ENCODE data around the gene CCDC68. TPM values are rescaled to one million over a fixed set of nuclear protein-coding genes. Genes with fewer than 3 reads are reported as not detected.
"Not testable (repeated sequence)": the region's sequence is repeated elsewhere in the genome, so short reads cannot be mapped to it uniquely, and the experiment has no call there.

Gene CCDC68
- total RNA-seq, 2 donors from 2014 or later, result not detected

DNA sequence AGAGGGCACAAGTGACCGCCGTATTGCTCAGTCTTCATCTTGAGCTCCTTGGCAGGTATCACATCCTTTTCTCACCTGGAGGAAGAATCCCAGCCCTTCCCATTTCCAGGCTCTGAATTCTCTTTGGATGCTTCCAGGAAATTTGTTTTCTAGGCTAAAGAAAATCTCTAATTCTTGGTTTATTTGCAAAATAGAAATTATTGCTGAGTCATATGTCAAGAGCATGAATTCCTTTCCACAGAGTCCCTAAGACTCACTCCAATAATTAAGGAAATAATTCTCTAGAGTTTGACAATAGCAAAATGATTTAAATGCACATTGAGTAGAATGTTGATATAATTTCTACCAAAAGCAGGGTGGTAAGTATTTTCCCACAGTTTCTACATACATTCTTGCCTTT, 16.3 kb upstream of the CCDC68 start:
- no peaks in the 10 kb centered on the region for H3K9me3 ChIP-seq (ENCODE audit: control insufficient read depth, low read length, poor library complexity, severe bottlenecking)
- Mint-ChIP-seq H3K27ac (no peak overlapping the region), H3K36me3 (ENCODE audit: low read depth) (no peaks in the 10 kb centered on the region), H3K4me3 (no peak overlapping the region), H3K27me3 (peaks cover 20% of the 10 kb centered on the region), H3K4me1 (no peaks in the 10 kb centered on the region)
- no peak for DNase-seq
- ATAC-seq, result no peak

GRCh38 chr18:54973046-54973445, 13.8 kb upstream of the CCDC68 start:
- H3K9me3 ChIP-seq (ENCODE audit: control insufficient read depth, low read length, poor library complexity, severe bottlenecking), result no peaks in the 10 kb centered on the region
- no peak for ATAC-seq
- H3K4me3 Mint-ChIP-seq, result no peak overlapping the region
- no peak for DNase-seq
- no peak overlapping the region for H3K27ac Mint-ChIP-seq
- no peaks in the 10 kb centered on the region for H3K36me3 Mint-ChIP-seq (ENCODE audit: low read depth)
- no peaks in the 10 kb centered on the region for H3K4me1 Mint-ChIP-seq
- peaks cover 5% of the 10 kb centered on the region for H3K27me3 Mint-ChIP-seq

DNA sequence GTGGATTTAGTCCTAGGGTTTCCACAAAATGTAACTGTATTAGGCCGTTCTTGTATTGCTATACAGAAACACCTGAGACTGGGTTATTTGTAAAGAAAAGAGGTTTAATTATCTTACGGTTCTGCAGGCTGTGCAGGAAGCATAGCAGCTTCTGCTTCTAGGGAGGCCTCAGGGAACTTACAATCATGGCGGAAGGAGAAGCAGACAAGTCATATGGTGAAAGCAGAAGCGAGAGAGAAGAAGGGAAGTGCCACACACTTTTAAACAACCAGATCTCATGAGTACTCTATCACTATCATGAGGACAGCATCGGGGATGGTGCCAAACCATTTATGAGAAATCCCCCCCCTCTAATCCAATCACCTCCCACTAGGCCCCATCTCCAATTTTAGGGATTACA, 9.5 kb upstream of the CCDC68 start:
- DNase-seq (no peak), ATAC-seq (no peak)
- H3K27me3 Mint-ChIP-seq, result peaks cover 17% of the 10 kb centered on the region
- no peaks in the 10 kb centered on the region for H3K36me3 Mint-ChIP-seq (ENCODE audit: low read depth)
- H3K9me3 ChIP-seq (ENCODE audit: control insufficient read depth, low read length, poor library complexity, severe bottlenecking), result no peaks in the 10 kb centered on the region
- H3K4me1 Mint-ChIP-seq, result no peaks in the 10 kb centered on the region
- H3K4me3 Mint-ChIP-seq, result no peak overlapping the region
- no peak overlapping the region for H3K27ac Mint-ChIP-seq

DNA sequence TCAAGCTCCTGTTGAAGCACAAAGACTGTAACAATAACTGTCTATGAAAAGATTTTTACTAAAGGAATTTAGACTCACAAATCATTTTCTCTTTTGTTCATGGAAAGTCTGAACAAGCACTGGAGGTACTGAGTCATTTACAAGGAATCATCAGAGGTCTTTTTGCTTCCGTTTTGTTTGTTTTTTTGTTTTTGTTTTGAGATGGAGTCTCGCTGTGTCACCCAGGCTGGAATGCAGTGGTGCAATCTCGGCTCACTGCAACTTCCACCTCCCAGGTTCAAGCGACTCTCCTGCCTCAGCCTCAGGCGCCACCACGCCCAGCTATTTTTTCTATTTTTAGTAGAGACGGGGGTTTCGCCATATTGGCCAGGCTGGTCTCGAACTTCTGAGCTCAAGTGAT, 9.0 kb upstream of the CCDC68 start:
- peaks cover 21% of the 10 kb centered on the region for H3K27me3 Mint-ChIP-seq
- not testable (repeated sequence) for H3K27ac Mint-ChIP-seq; H3K4me3 Mint-ChIP-seq; H3K4me1 Mint-ChIP-seq; H3K9me3 ChIP-seq (ENCODE audit: control insufficient read depth, low read length, poor library complexity, severe bottlenecking); H3K36me3 Mint-ChIP-seq (ENCODE audit: low read depth); ATAC-seq; DNase-seq

GRCh38 chr18:54967786-54968185, 8.5 kb upstream of the CCDC68 start:
- H3K9me3 ChIP-seq (ENCODE audit: control insufficient read depth, low read length, poor library complexity, severe bottlenecking), result no peaks in the 10 kb centered on the region
- no peaks in the 10 kb centered on the region for H3K4me1 Mint-ChIP-seq
- peaks cover 25% of the 10 kb centered on the region for H3K27me3 Mint-ChIP-seq
- no peak overlapping the region for H3K4me3 Mint-ChIP-seq
- DNase-seq (no peak), ATAC-seq (no peak)
- no peaks in the 10 kb centered on the region for H3K36me3 Mint-ChIP-seq (ENCODE audit: low read depth)
- no peak overlapping the region for H3K27ac Mint-ChIP-seq

GRCh38 chr18:54964741-54965140, 5.5 kb upstream of the CCDC68 start:
- Mint-ChIP-seq H3K4me1 (peaks cover 3% of the 10 kb centered on the region), H3K27ac (no peak overlapping the region), H3K27me3 (peaks cover 50% of the 10 kb centered on the region), H3K36me3 (ENCODE audit: low read depth) (no peaks in the 10 kb centered on the region), H3K4me3 (no peak overlapping the region)
- DNase-seq (no peak), ATAC-seq (no peak)
- H3K9me3 ChIP-seq (ENCODE audit: control insufficient read depth, low read length, poor library complexity, severe bottlenecking), result no peaks in the 10 kb centered on the region

GRCh38 chr18:54962919-54963645, 3.8 kb upstream of the CCDC68 start:
- DNase-seq (no peak), ATAC-seq (no peak)
- Mint-ChIP-seq H3K4me1 (peaks cover 11% of the 10 kb centered on the region), H3K27ac (no peak overlapping the region), H3K27me3 (peaks cover 60% of the 10 kb centered on the region), H3K4me3 (no peak overlapping the region), H3K36me3 (ENCODE audit: low read depth) (peaks cover 5% of the 10 kb centered on the region)
- H3K9me3 ChIP-seq (ENCODE audit: control insufficient read depth, low read length, poor library complexity, severe bottlenecking), result no peaks in the 10 kb centered on the region

- no peak for ATAC-seq
- no peak overlapping the region for H3K4me3 Mint-ChIP-seq
- H3K4me1 Mint-ChIP-seq, result peaks cover 12% of the 10 kb centered on the region
- DNase-seq, result no peak
- peaks cover 70% of the 10 kb centered on the region for H3K27me3 Mint-ChIP-seq
- no peak overlapping the region for H3K27ac Mint-ChIP-seq
- H3K9me3 ChIP-seq (ENCODE audit: control insufficient read depth, low read length, poor library complexity, severe bottlenecking), result no peaks in the 10 kb centered on the region
- peaks cover 5% of the 10 kb centered on the region for H3K36me3 Mint-ChIP-seq (ENCODE audit: low read depth)
Observed at GRCh38 chr18:54961868-54962267, 2.6 kb upstream of the CCDC68 start.

DNA sequence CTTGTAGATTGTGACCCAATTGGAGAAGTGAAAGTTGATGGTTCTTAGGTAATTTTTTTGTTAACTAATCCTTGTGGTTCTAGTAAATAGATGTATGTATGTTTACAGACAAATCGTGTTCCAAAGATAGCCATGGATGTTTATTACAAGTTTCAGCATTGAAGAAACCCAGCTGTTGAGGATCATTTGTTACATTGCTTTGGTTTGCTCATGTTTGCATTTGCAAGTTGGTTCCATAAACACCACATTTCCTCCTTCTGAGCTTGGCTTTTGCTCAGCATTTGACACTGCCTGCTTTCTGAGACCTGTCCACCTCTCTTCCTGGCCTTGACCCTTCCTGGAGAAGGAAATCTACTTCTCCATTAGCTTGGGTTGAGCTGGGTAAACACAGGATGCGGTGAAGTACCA, 1.8 kb upstream of the CCDC68 start:
- H3K4me3 Mint-ChIP-seq, result no peak overlapping the region
- peaks cover 12% of the 10 kb centered on the region for H3K4me1 Mint-ChIP-seq
- H3K9me3 ChIP-seq (ENCODE audit: control insufficient read depth, low read length, poor library complexity, severe bottlenecking), result no peaks in the 10 kb centered on the region
- ATAC-seq (no peak), DNase-seq (no peak)
- H3K27ac Mint-ChIP-seq, result no peak overlapping the region
- peaks cover 67% of the 10 kb centered on the region for H3K27me3 Mint-ChIP-seq
- peaks cover 5% of the 10 kb centered on the region for H3K36me3 Mint-ChIP-seq (ENCODE audit: low read depth)

- no peaks in the 10 kb centered on the region for H3K9me3 ChIP-seq (ENCODE audit: control insufficient read depth, low read length, poor library complexity, severe bottlenecking)
- no peak overlapping the region for H3K4me3 Mint-ChIP-seq
- peaks cover 63% of the 10 kb centered on the region for H3K27me3 Mint-ChIP-seq
- DNase-seq (no peak), ATAC-seq (no peak)
- H3K27ac Mint-ChIP-seq, result no peak overlapping the region
- H3K36me3 Mint-ChIP-seq (ENCODE audit: low read depth), result peaks cover 5% of the 10 kb centered on the region
- H3K4me1 Mint-ChIP-seq, result peaks cover 12% of the 10 kb centered on the region
Observed at GRCh38 chr18:54960197-54960596, 936 bp upstream of the CCDC68 start.

GRCh38 chr18:54957996-54958395, 1.3 kb downstream of the CCDC68 start:
- no peak overlapping the region for H3K27ac Mint-ChIP-seq
- peaks cover 12% of the 10 kb centered on the region for H3K4me1 Mint-ChIP-seq
- no peak overlapping the region for H3K4me3 Mint-ChIP-seq
- H3K9me3 ChIP-seq (ENCODE audit: control insufficient read depth, low read length, poor library complexity, severe bottlenecking), result no peaks in the 10 kb centered on the region
- DNase-seq (no peak), ATAC-seq (no peak)
- peaks cover 55% of the 10 kb centered on the region for H3K27me3 Mint-ChIP-seq
- peaks cover 5% of the 10 kb centered on the region for H3K36me3 Mint-ChIP-seq (ENCODE audit: low read depth)

- Mint-ChIP-seq H3K27me3 (peaks cover 49% of the 10 kb centered on the region), H3K4me1 (peaks cover 12% of the 10 kb centered on the region), H3K36me3 (ENCODE audit: low read depth) (peaks cover 5% of the 10 kb centered on the region), H3K27ac (no peak overlapping the region), H3K4me3 (no peak overlapping the region)
- DNase-seq (no peak), ATAC-seq (no peak)
- no peaks in the 10 kb centered on the region for H3K9me3 ChIP-seq (ENCODE audit: control insufficient read depth, low read length, poor library complexity, severe bottlenecking)
Observed at GRCh38 chr18:54957296-54957832, 1.9 kb downstream of the CCDC68 start.

DNA sequence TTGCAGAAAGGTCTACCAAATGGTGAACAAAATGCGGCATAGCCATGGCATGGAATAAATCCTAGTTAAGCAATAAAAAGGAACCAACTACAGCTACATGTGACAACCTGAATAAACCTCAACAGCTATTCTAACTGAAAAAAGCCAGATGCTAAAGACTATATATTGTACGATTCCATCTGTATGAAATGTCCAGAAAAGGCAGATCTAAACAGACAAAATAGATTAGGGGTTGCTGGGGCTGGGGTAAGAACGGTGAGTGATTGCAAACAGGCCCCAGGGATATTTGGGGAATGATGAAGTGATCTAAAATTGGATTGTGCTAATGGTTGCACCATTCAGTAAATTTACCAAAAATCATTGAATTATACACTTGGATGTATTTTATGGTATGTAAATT, 2.8 kb downstream of the CCDC68 start:
- Mint-ChIP-seq H3K27me3 (peaks cover 43% of the 10 kb centered on the region), H3K4me1 (peaks cover 12% of the 10 kb centered on the region), H3K36me3 (ENCODE audit: low read depth) (peaks cover 5% of the 10 kb centered on the region), H3K27ac (no peak overlapping the region), H3K4me3 (no peak overlapping the region)
- H3K9me3 ChIP-seq (ENCODE audit: control insufficient read depth, low read length, poor library complexity, severe bottlenecking), result no peaks in the 10 kb centered on the region
- DNase-seq (no peak), ATAC-seq (no peak)

- Mint-ChIP-seq H3K36me3 (ENCODE audit: low read depth) (no peaks in the 10 kb centered on the region), H3K4me1 (peaks cover 2% of the 10 kb centered on the region), H3K4me3 (no peak overlapping the region), H3K27ac (no peak overlapping the region), H3K27me3 (peaks cover 19% of the 10 kb centered on the region)
- no peaks in the 10 kb centered on the region for H3K9me3 ChIP-seq (ENCODE audit: control insufficient read depth, low read length, poor library complexity, severe bottlenecking)
- DNase-seq (no peak), ATAC-seq (no peak)
Observed at GRCh38 chr18:54952026-54952425, 7.2 kb downstream of the CCDC68 start.

Data from T-helper 17 cell (primary cell).